Measurements from ENCODE around the gene LGALS8. TPM values are rescaled to one million over a fixed set of nuclear protein-coding genes. Genes with fewer than 3 reads are reported as not detected.

Gene LGALS8
- total and polyA plus RNA-seq, 4 donors: 29.9 to 160 (median 53.1) TPM

- DNase-seq (peak in 2 of 3 donors; percentile 57 to 59), ATAC-seq (ENCODE audit: insufficient read depth, low FRiP score) (no peak)
- WGBS, 2 donors: 56 to 73% methylated on average over 4 of the region's 4 CpGs
- Histone ChIP-seq H3K36me3 (ENCODE audit: control insufficient read depth in 4 of 4, insufficient read depth in 4 of 4, low read length in 4 of 4) (no peaks in the 10 kb centered on the region), H3K4me3 (no peak overlapping the region), H3K27ac (ENCODE audit: low read depth in 1 of 2, low read length in 1 of 2) (no peak overlapping the region), H3K27me3 (ENCODE audit: control insufficient read depth in 3 of 3, insufficient read depth in 3 of 3, low read length in 2 of 3) (no peaks in the 10 kb centered on the region), H3K9ac (ENCODE audit: insufficient read depth in 1 of 2, low read length in 2 of 2) (peak overlapping the region in 1 of 2 donors; percentile 26), H3K4me1 (ENCODE audit: control insufficient read depth in 5 of 5, insufficient read depth in 5 of 5, low read length in 5 of 5) (peaks cover 0 to 13% (median 3%) of the 10 kb centered on the region in 5 donors), H3K9me3 (ENCODE audit: control insufficient read depth in 4 of 4, insufficient read depth in 3 of 4, low read length in 3 of 4) (no peaks in the 10 kb centered on the region)
- no peak for TF ChIP-seq CTCF (IDR thresholded peaks at IDR 0.05; ENCODE audit: control extremely low read depth, extremely low read depth)
These were observed 8.3 kb upstream of the LGALS8 start for GRCh38 chr1:236515443-236515958.

GRCh38 chr1:236516929-236517704 lies 6.7 kb upstream of the LGALS8 start:
- DNase-seq (peak; percentile 31 to 87 (median 76)), ATAC-seq (ENCODE audit: insufficient read depth, low FRiP score) (no peak)
- H3K4me1 ChIP-seq (ENCODE audit: control insufficient read depth in 5 of 5, insufficient read depth in 5 of 5, low read length in 5 of 5): peaks cover 0 to 13% (median 3%) of the 10 kb centered on the region in 5 donors
- 51 to 52% methylated on average over 8 of the region's 8 CpGs for WGBS, 2 donors
- H3K9ac ChIP-seq (ENCODE audit: insufficient read depth in 1 of 2, low read length in 2 of 2): peak overlapping the region in 1 of 2 donors; percentile 43
- H3K9me3 ChIP-seq (ENCODE audit: control insufficient read depth in 4 of 4, insufficient read depth in 3 of 4, low read length in 3 of 4): no peaks in the 10 kb centered on the region
- no peak overlapping the region for H3K27ac ChIP-seq (ENCODE audit: low read depth in 1 of 2, low read length in 1 of 2)
- no peak for TF ChIP-seq CTCF (IDR thresholded peaks at IDR 0.05; ENCODE audit: control extremely low read depth, extremely low read depth)
- no peak overlapping the region for H3K4me3 ChIP-seq
- no peaks in the 10 kb centered on the region for H3K27me3 ChIP-seq (ENCODE audit: control insufficient read depth in 3 of 3, insufficient read depth in 3 of 3, low read length in 2 of 3)
- H3K36me3 ChIP-seq (ENCODE audit: control insufficient read depth in 4 of 4, insufficient read depth in 4 of 4, low read length in 4 of 4): no peaks in the 10 kb centered on the region

GRCh38 chr1:236518322-236518721 lies 5.5 kb upstream of the LGALS8 start:
- no peak for TF ChIP-seq CTCF (IDR thresholded peaks at IDR 0.05; ENCODE audit: control extremely low read depth, extremely low read depth)
- H3K36me3 ChIP-seq (ENCODE audit: control insufficient read depth in 4 of 4, insufficient read depth in 4 of 4, low read length in 4 of 4): no peaks in the 10 kb centered on the region
- no peaks in the 10 kb centered on the region for H3K9me3 ChIP-seq (ENCODE audit: control insufficient read depth in 4 of 4, insufficient read depth in 3 of 4, low read length in 3 of 4)
- H3K4me3 ChIP-seq: no peak overlapping the region
- H3K9ac ChIP-seq (ENCODE audit: insufficient read depth in 1 of 2, low read length in 2 of 2): no peak overlapping the region
- H3K27ac ChIP-seq (ENCODE audit: low read depth in 1 of 2, low read length in 1 of 2): no peak overlapping the region
- WGBS, 2 donors: 32 to 62% methylated on average over 5 of the region's 5 CpGs
- DNase-seq (no peak), ATAC-seq (ENCODE audit: insufficient read depth, low FRiP score) (no peak)
- no peaks in the 10 kb centered on the region for H3K27me3 ChIP-seq (ENCODE audit: control insufficient read depth in 3 of 3, insufficient read depth in 3 of 3, low read length in 2 of 3)
- H3K4me1 ChIP-seq (ENCODE audit: control insufficient read depth in 5 of 5, insufficient read depth in 5 of 5, low read length in 5 of 5): peaks cover 3 to 22% (median 5%) of the 10 kb centered on the region in 5 donors

Measured in lung (tissue), 12 donors.